ENCODE data around the gene OR6C2. TPM values are rescaled to one million over a fixed set of nuclear protein-coding genes. Genes with fewer than 3 reads are reported as not detected.
"Not testable (repeated sequence)": the region's sequence is repeated elsewhere in the genome, so short reads cannot be mapped to it uniquely, and the experiment has no call there.

OR6C2 gene
- total RNA-seq (not detected), polyA plus RNA-seq (not detected)

- POLR2A ChIA-PET (ENCODE audit: partially characterized antibody) = no interaction called here
- intact Hi-C loops (cut with micrococcal nuclease) = no loop called here
- H3K27me3 ChIP-seq (ENCODE audit: insufficient read depth, low read length) = no peaks in the 10 kb centered on the region
- no peak for DNase-seq
- H3K27ac Mint-ChIP-seq = no peak within 1 kb of the TSS
- H3K4me1 Mint-ChIP-seq = no peaks in the 10 kb centered on the region
- H3K36me3 Mint-ChIP-seq = peaks cover 0 to 3% of the 10 kb centered on the region in 2 donors
- H3K4me1 ChIP-seq (ENCODE audit: insufficient read depth, low read length) = no peaks in the 10 kb centered on the region
- H3K9me3 Mint-ChIP-seq = peaks cover 3 to 37% (median 25%) of the 10 kb centered on the region in 8 donors
- CTCF ChIA-PET (ENCODE audit: partially characterized antibody) = no interaction called here
- no peak within 1 kb of the TSS for H3K4me3 ChIP-seq (ENCODE audit: low read length in 2 of 2)
- no peak within 1 kb of the TSS for H3K27ac ChIP-seq (ENCODE audit: low read depth, low read length)
- H3K4me3 Mint-ChIP-seq = no peak within 1 kb of the TSS
- no peaks in the 10 kb centered on the region for H3K9me3 ChIP-seq (ENCODE audit: control insufficient read depth in 1 of 2, low read length in 2 of 2)
- no peaks in the 10 kb centered on the region for H3K36me3 ChIP-seq (ENCODE audit: insufficient read depth, low read length)
- H3K27me3 Mint-ChIP-seq = peaks cover 10 to 16% of the 10 kb centered on the region in 2 donors
Observed at GRCh38 chr12:55443776-55444175, at the start of gene OR6C2. OR6C2 (plus strand) TSS chr12:55444076; CDS start chr12:55452214, 8,138 bp downstream.

GRCh38 chr12:55396326-55396725 is 47.5 kb upstream of the OR6C2 start:
- H3K27ac ChIP-seq (ENCODE audit: low read depth, low read length) = no peak overlapping the region
- H3K27me3 Mint-ChIP-seq = peaks cover 12 to 21% of the 10 kb centered on the region in 2 donors
- CTCF ChIA-PET (ENCODE audit: partially characterized antibody) = no interaction called here

DNA sequence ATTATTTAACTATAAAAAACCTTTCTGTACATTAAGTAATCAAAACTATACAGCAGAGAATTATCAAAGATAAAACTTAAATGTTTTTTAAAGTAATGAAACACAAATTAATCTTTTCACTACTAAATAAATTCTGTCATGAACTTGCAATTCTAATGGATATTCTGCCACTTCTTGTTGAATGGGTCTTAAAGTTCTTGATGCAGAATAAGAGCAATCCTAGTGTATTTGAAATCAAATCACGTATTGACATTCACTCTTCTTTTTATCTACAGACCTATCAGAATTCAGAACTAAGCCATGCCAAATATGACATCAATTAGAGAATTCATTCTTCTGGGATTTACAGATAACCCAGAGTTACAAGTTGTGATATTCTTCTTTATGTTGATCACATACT is 43.6 kb upstream of the OR6C2 start, which contains the start of gene OR6C65:
Gene OR6C65 (plus strand): TSS at position 301 of the 400 bp plus-strand sequence. CDS start 0 bp downstream, at position 301.
- CTCF ChIA-PET (ENCODE audit: partially characterized antibody) = no interaction called here
- Mint-ChIP-seq H3K4me1 (no peaks in the 10 kb centered on the region), H3K27me3 (peaks cover 8 to 21% of the 10 kb centered on the region in 2 donors), H3K9me3 (peaks cover 0 to 2% (median 0%) of the 10 kb centered on the region in 8 donors), H3K4me3 (no peak within 1 kb of the TSS), H3K36me3 (no peaks in the 10 kb centered on the region), H3K27ac (no peak within 1 kb of the TSS)
- DNase-seq = no peak
- no peaks in the 10 kb centered on the region for H3K4me1 ChIP-seq (ENCODE audit: insufficient read depth, low read length)
- H3K36me3 ChIP-seq (ENCODE audit: insufficient read depth, low read length) = no peaks in the 10 kb centered on the region
- no peaks in the 10 kb centered on the region for H3K27me3 ChIP-seq (ENCODE audit: insufficient read depth, low read length)
- no peaks in the 10 kb centered on the region for H3K9me3 ChIP-seq (ENCODE audit: control insufficient read depth in 1 of 2, low read length in 2 of 2)
- intact Hi-C loops (cut with micrococcal nuclease) = no loop called here
- no peak within 1 kb of the TSS for H3K27ac ChIP-seq (ENCODE audit: low read depth, low read length)
- POLR2A ChIA-PET (ENCODE audit: partially characterized antibody) = no interaction called here
- no peak within 1 kb of the TSS for H3K4me3 ChIP-seq (ENCODE audit: low read length in 2 of 2)

More at GRCh38 chr12:55396326-55396725, 47.5 kb upstream of the OR6C2 start:
- H3K4me1 ChIP-seq (ENCODE audit: insufficient read depth, low read length) = no peaks in the 10 kb centered on the region
- Mint-ChIP-seq H3K4me3 (no peak overlapping the region), H3K9me3 (no peaks in the 10 kb centered on the region), H3K36me3 (no peaks in the 10 kb centered on the region), H3K4me1 (no peaks in the 10 kb centered on the region), H3K27ac (no peak overlapping the region)
- no peak overlapping the region for H3K4me3 ChIP-seq (ENCODE audit: low read length in 2 of 2)
- intact Hi-C loops (cut with micrococcal nuclease) = no loop called here
- POLR2A ChIA-PET (ENCODE audit: partially characterized antibody) = no interaction called here
- DNase-seq = no peak
- H3K36me3 ChIP-seq (ENCODE audit: insufficient read depth, low read length) = no peaks in the 10 kb centered on the region
- H3K9me3 ChIP-seq (ENCODE audit: control insufficient read depth in 1 of 2, low read length in 2 of 2) = no peaks in the 10 kb centered on the region
- no peaks in the 10 kb centered on the region for H3K27me3 ChIP-seq (ENCODE audit: insufficient read depth, low read length)

GRCh38 chr12:55407866-55408265 is 36.0 kb upstream of the OR6C2 start:
- Histone ChIP-seq H3K36me3 (ENCODE audit: insufficient read depth, low read length) (no peaks in the 10 kb centered on the region), H3K4me1 (ENCODE audit: insufficient read depth, low read length) (no peaks in the 10 kb centered on the region), H3K4me3 (ENCODE audit: low read length in 2 of 2) (no peak overlapping the region), H3K9me3 (ENCODE audit: control insufficient read depth in 1 of 2, low read length in 2 of 2) (no peaks in the 10 kb centered on the region), H3K27me3 (ENCODE audit: insufficient read depth, low read length) (no peaks in the 10 kb centered on the region), H3K27ac (ENCODE audit: low read depth, low read length) (no peak overlapping the region)
- no peak overlapping the region for H3K4me3 Mint-ChIP-seq
- H3K4me1 Mint-ChIP-seq = no peaks in the 10 kb centered on the region
- ChIA-PET POLR2A (ENCODE audit: partially characterized antibody) (no interaction called here), CTCF (ENCODE audit: partially characterized antibody) (no interaction called here)
- H3K27ac Mint-ChIP-seq = no peak overlapping the region
- no peak for DNase-seq
- intact Hi-C loops (cut with micrococcal nuclease) = no loop called here
- peaks cover 10% of the 10 kb centered on the region in 2 donors for H3K27me3 Mint-ChIP-seq
- no peaks in the 10 kb centered on the region for H3K36me3 Mint-ChIP-seq
- peaks cover 0 to 9% (median 5%) of the 10 kb centered on the region in 8 donors for H3K9me3 Mint-ChIP-seq

GRCh38 chr12:55409133-55409532 is 34.7 kb upstream of the OR6C2 start:
- H3K9me3 Mint-ChIP-seq; POLR2A ChIA-PET (ENCODE audit: partially characterized antibody): not testable (repeated sequence)

DNA sequence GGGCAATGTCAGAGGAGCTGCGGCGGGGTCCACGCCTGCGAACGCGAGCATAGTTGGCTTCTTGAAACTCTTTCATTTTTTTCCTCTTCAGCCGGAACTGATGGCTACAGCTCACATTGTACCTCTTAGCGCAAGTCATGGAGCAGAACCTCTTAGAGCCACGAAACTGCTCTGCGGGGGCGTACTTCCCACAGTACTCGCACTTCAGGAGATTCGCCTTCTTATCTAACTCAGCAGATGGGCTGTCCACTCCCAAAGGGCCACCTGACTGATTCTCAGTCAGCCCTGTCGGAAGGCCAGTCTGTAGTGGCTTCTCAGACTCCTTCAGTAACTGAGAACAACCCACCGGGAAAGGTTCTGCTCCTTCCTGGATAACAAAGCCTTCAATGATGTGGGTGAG is 31.7 kb upstream of the OR6C2 start:
- H3K27ac ChIP-seq (ENCODE audit: low read depth, low read length); H3K9me3 ChIP-seq (ENCODE audit: control insufficient read depth in 1 of 2, low read length in 2 of 2); H3K36me3 Mint-ChIP-seq; H3K4me3 ChIP-seq (ENCODE audit: low read length in 2 of 2); H3K4me1 Mint-ChIP-seq; H3K36me3 ChIP-seq (ENCODE audit: insufficient read depth, low read length); DNase-seq; H3K27ac Mint-ChIP-seq; H3K9me3 Mint-ChIP-seq; H3K4me3 Mint-ChIP-seq; H3K27me3 ChIP-seq (ENCODE audit: insufficient read depth, low read length); H3K4me1 ChIP-seq (ENCODE audit: insufficient read depth, low read length); intact Hi-C loops (cut with micrococcal nuclease); POLR2A ChIA-PET (ENCODE audit: partially characterized antibody); CTCF ChIA-PET (ENCODE audit: partially characterized antibody): not testable (repeated sequence)
- peaks cover 20 to 30% of the 10 kb centered on the region in 2 donors for H3K27me3 Mint-ChIP-seq

More at GRCh38 chr12:55409133-55409532, 34.7 kb upstream of the OR6C2 start:
- H3K27ac Mint-ChIP-seq; H3K4me1 ChIP-seq (ENCODE audit: insufficient read depth, low read length); CTCF ChIA-PET (ENCODE audit: partially characterized antibody); DNase-seq; H3K27me3 ChIP-seq (ENCODE audit: insufficient read depth, low read length); H3K36me3 Mint-ChIP-seq; H3K36me3 ChIP-seq (ENCODE audit: insufficient read depth, low read length); H3K4me3 ChIP-seq (ENCODE audit: low read length in 2 of 2); H3K27ac ChIP-seq (ENCODE audit: low read depth, low read length); H3K4me1 Mint-ChIP-seq; intact Hi-C loops (cut with micrococcal nuclease); H3K4me3 Mint-ChIP-seq; H3K9me3 ChIP-seq (ENCODE audit: control insufficient read depth in 1 of 2, low read length in 2 of 2): not testable (repeated sequence)
- H3K27me3 Mint-ChIP-seq = peaks cover 10 to 11% of the 10 kb centered on the region in 2 donors

- CTCF ChIA-PET (ENCODE audit: partially characterized antibody) = not testable (repeated sequence)
Observed at GRCh38 chr12:55413498-55414388, 30.1 kb upstream of the OR6C2 start.

More at GRCh38 chr12:55413498-55414388, 30.1 kb upstream of the OR6C2 start:
- H3K4me3 ChIP-seq (ENCODE audit: low read length in 2 of 2); H3K4me1 ChIP-seq (ENCODE audit: insufficient read depth, low read length); H3K9me3 Mint-ChIP-seq; H3K27ac Mint-ChIP-seq; H3K4me1 Mint-ChIP-seq; H3K36me3 Mint-ChIP-seq; H3K27ac ChIP-seq (ENCODE audit: low read depth, low read length); POLR2A ChIA-PET (ENCODE audit: partially characterized antibody); intact Hi-C loops (cut with micrococcal nuclease); H3K9me3 ChIP-seq (ENCODE audit: control insufficient read depth in 1 of 2, low read length in 2 of 2); H3K36me3 ChIP-seq (ENCODE audit: insufficient read depth, low read length); DNase-seq; H3K27me3 ChIP-seq (ENCODE audit: insufficient read depth, low read length): not testable (repeated sequence)
- H3K4me3 Mint-ChIP-seq = peak overlapping the region in 1 of 8 donors; percentile 20
- H3K27me3 Mint-ChIP-seq = peaks cover 24 to 31% of the 10 kb centered on the region in 2 donors

Measured in CD4-positive, alpha-beta memory T cell (primary cell).